Loucy (cell line): Measurements from ENCODE around the gene USP22.
"Not testable (repeated sequence)": the region's sequence is repeated elsewhere in the genome, so short reads cannot be mapped to it uniquely, and the experiment has no call there.

ENCODE experiments used
- H2AFZ ChIP-seq: fragments of 200-600 bp; sonication (generic); 2 replicates; pipeline ENCODE4 v1.6.0; 2016; ENCODE audit warnings: antibody characterized with exemption, mild to moderate bottlenecking, low read length, moderate library complexity
- H3F3A ChIP-seq: fragments of 200-600 bp; 2 replicates; pipeline ENCODE4 v1.6.0; 2016; ENCODE audit warnings: antibody characterized with exemption, low read depth, mild to moderate bottlenecking
- H3K27me3 ChIP-seq: fragments of 200-600 bp; sonication (generic); 2 replicates; pipeline ENCODE4 v1.6.1; 2014; ENCODE audit warnings: low read length, mild to moderate bottlenecking; ENCODE audit not compliant: insufficient read depth, poor library complexity, severe bottlenecking
- H3K36me3 ChIP-seq: fragments of 200-600 bp; sonication (generic); 2 replicates; pipeline ENCODE4 v1.6.1; 2016; ENCODE audit warnings: low read length; ENCODE audit not compliant: insufficient read depth
- H3K4me1 ChIP-seq: fragments of 200-600 bp; sonication (generic); 2 replicates; pipeline ENCODE4 v1.5.1; 2014; ENCODE audit warnings: low read length, mild to moderate bottlenecking; ENCODE audit not compliant: insufficient read depth, poor library complexity, severe bottlenecking
- H3K4me2 ChIP-seq: fragments of 200-600 bp; sonication (generic); 2 replicates; pipeline ENCODE4 v1.6.0; 2014; ENCODE audit warnings: antibody characterized with exemption, low read length, low read depth, mild to moderate bottlenecking; ENCODE audit not compliant: poor library complexity, severe bottlenecking
- H3K4me3 ChIP-seq: fragments of 200-600 bp; sonication (generic); 2 replicates; pipeline ENCODE4 v1.5.1; 2014; ENCODE audit warnings: low read length, mild to moderate bottlenecking, mixed read lengths; ENCODE audit not compliant: poor library complexity, severe bottlenecking
- H3K79me2 ChIP-seq: fragments of 200-600 bp; sonication (generic); 2 replicates; pipeline ENCODE4 v1.6.1; 2014; ENCODE audit warnings: low read length; ENCODE audit not compliant: insufficient read depth
- H3K9ac ChIP-seq: fragments of 200-600 bp; sonication (generic); 2 replicates; pipeline ENCODE4 v1.6.0; 2014; ENCODE audit warnings: mild to moderate bottlenecking, low read depth, low read length, moderate library complexity; ENCODE audit not compliant: poor library complexity, severe bottlenecking
- H3K9me2 ChIP-seq: fragments of 200-600 bp; sonication (generic); replicated peaks from 2 replicates; pipeline ENCODE4 v1.6.1; 2016; ENCODE audit warnings: low read depth, low read length, mixed read lengths
- H3K9me3 ChIP-seq: fragments of 200-600 bp; sonication (generic); 2 replicates; pipeline ENCODE4 v1.6.1; 2014; ENCODE audit warnings: mild to moderate bottlenecking, antibody characterized with exemption, low read length, low read depth; ENCODE audit not compliant: insufficient read depth
- H4K20me1 ChIP-seq: fragments of 200-600 bp; sonication (generic); 2 replicates; pipeline ENCODE4 v1.6.0; 2014; ENCODE audit warnings: antibody characterized with exemption, low read length, mild to moderate bottlenecking; ENCODE audit not compliant: insufficient read depth, poor library complexity, severe bottlenecking
- CTCF ChIP-seq: fragments of 200-600 bp; sonication (generic); conservative IDR thresholded peaks from 2 replicates; pipeline ENCODE4 v1.5.1; 2014; ENCODE audit warnings: mild to moderate bottlenecking, antibody characterized with exemption, low read length
- EZH2phosphoT487 ChIP-seq: fragments of 200-600 bp; IDR thresholded peaks from 2 replicates; pipeline ENCODE4 v1.6.1; 2018; ENCODE audit warnings: antibody characterized with exemption, mild to moderate bottlenecking, moderate library complexity, borderline replicate concordance

Gene USP22

GRCh38 chr17:20982589-20983358, 60.0 kb downstream of the USP22 start:
- Histone ChIP-seq H3K79me2 (no peaks in the 10 kb centered on the region), H3K9me3 (no peaks in the 10 kb centered on the region), H3K36me3 (no peaks in the 10 kb centered on the region), H3F3A (no peaks in the 10 kb centered on the region), H3K4me3 (no peak overlapping the region), H4K20me1 (no peaks in the 10 kb centered on the region), H2AFZ (no peak overlapping the region), H3K27me3 (no peaks in the 10 kb centered on the region), H3K9ac (no peak overlapping the region), H3K9me2 (no peaks in the 10 kb centered on the region), H3K4me2 (no peak overlapping the region), H3K4me1 (no peaks in the 10 kb centered on the region)
- no peak for TF ChIP-seq EZH2phosphoT487
- TF ChIP-seq CTCF: no peak

- TF ChIP-seq CTCF (no peak), EZH2phosphoT487 (no peak)
Measured at GRCh38 chr17:20981046-20981920, 61.5 kb downstream of the USP22 start.

GRCh38 chr17:20979792-20980083, 63.1 kb downstream of the USP22 start:
- no peak overlapping the region for H3K4me3 ChIP-seq
- H3F3A ChIP-seq: no peaks in the 10 kb centered on the region
- H3K27me3 ChIP-seq: no peaks in the 10 kb centered on the region
- no peaks in the 10 kb centered on the region for H3K79me2 ChIP-seq
- no peaks in the 10 kb centered on the region for H3K4me1 ChIP-seq
- no peaks in the 10 kb centered on the region for H3K9me3 ChIP-seq
- no peak overlapping the region for H3K9ac ChIP-seq
- H3K36me3 ChIP-seq: no peaks in the 10 kb centered on the region
- no peaks in the 10 kb centered on the region for H4K20me1 ChIP-seq
- H3K4me2 ChIP-seq: no peak overlapping the region
- TF ChIP-seq CTCF (no peak), EZH2phosphoT487 (no peak)
- no peaks in the 10 kb centered on the region for H3K9me2 ChIP-seq
- peak overlapping the region; percentile 72 for H2AFZ ChIP-seq

More at GRCh38 chr17:20981046-20981920, 61.5 kb downstream of the USP22 start:
- H2AFZ ChIP-seq: no peak overlapping the region
- no peaks in the 10 kb centered on the region for H4K20me1 ChIP-seq
- no peak overlapping the region for H3K9ac ChIP-seq
- H3K36me3 ChIP-seq: no peaks in the 10 kb centered on the region
- no peak overlapping the region for H3K4me3 ChIP-seq
- no peaks in the 10 kb centered on the region for H3K9me2 ChIP-seq
- H3K27me3 ChIP-seq: no peaks in the 10 kb centered on the region
- no peaks in the 10 kb centered on the region for H3K9me3 ChIP-seq
- no peaks in the 10 kb centered on the region for H3F3A ChIP-seq
- no peak overlapping the region for H3K4me2 ChIP-seq
- H3K4me1 ChIP-seq: no peaks in the 10 kb centered on the region
- no peaks in the 10 kb centered on the region for H3K79me2 ChIP-seq

GRCh38 chr17:20979007-20979791, 63.6 kb downstream of the USP22 start:
- peak overlapping the region; percentile 72 for H2AFZ ChIP-seq
- not testable (repeated sequence) for H3K9me3 ChIP-seq, H3K27me3 ChIP-seq, H3K9ac ChIP-seq, H3K4me1 ChIP-seq, H3K79me2 ChIP-seq, H3K4me2 ChIP-seq, H4K20me1 ChIP-seq, H3K9me2 ChIP-seq, H3K36me3 ChIP-seq, H3K4me3 ChIP-seq, H3F3A ChIP-seq
